Endothelial cell (in vitro differentiated cells): Measurements from ENCODE around the gene CRYGN. TPM values are rescaled to one million over a fixed set of nuclear protein-coding genes. Genes with fewer than 3 reads are reported as not detected.

ENCODE experiments used
- DNase-seq: peaks from one replicate; pipeline ENCODE4 v3.0.0; 2021; ENCODE audit warnings: low spot score
- H3K27ac Mint-ChIP-seq: one replicate; pipeline ENCODE4 v1.8.0; 2021; ENCODE audit warnings: mixed read lengths, inconsistent platforms; ENCODE audit not compliant: unreplicated experiment
- H3K27me3 Mint-ChIP-seq: one replicate; pipeline ENCODE4 v1.8.0; 2021; ENCODE audit warnings: mild to moderate bottlenecking, moderate library complexity, mixed read lengths, inconsistent platforms; ENCODE audit not compliant: unreplicated experiment
- H3K36me3 Mint-ChIP-seq: one replicate; pipeline ENCODE4 v1.8.0; 2021; ENCODE audit warnings: mild to moderate bottlenecking, low read depth, mixed read lengths, inconsistent platforms; ENCODE audit not compliant: unreplicated experiment
- H3K4me1 Mint-ChIP-seq: one replicate; pipeline ENCODE4 v1.8.0; 2021; ENCODE audit warnings: mild to moderate bottlenecking, mixed read lengths, inconsistent platforms; ENCODE audit not compliant: unreplicated experiment
- H3K4me3 Mint-ChIP-seq: one replicate; pipeline ENCODE4 v1.8.0; 2021; ENCODE audit warnings: mild to moderate bottlenecking, mixed read lengths, inconsistent platforms; ENCODE audit not compliant: unreplicated experiment
- H3K9me3 Mint-ChIP-seq: one replicate; pipeline ENCODE4 v1.8.0; 2021; ENCODE audit warnings: mixed read lengths, inconsistent platforms; ENCODE audit not compliant: unreplicated experiment
- CTCF ChIP-seq: fragments of 200-600 bp; sonication (generic); IDR thresholded peaks from one replicate; pipeline ENCODE4 v1.5.0; 2021; ENCODE audit warnings: antibody characterized with exemption; ENCODE audit not compliant: unreplicated experiment
- total RNA-seq: library from RNA; stranded (reverse); fragmentation: NEBNext Ultra II Directional; extraction: Animal tissue kit (Norgen Biotek cat#: 25700); gene quantifications from one replicate; pipeline ENCODE4 v1.2.1, GENCODE V29; 2021; ENCODE audit not compliant: unreplicated experiment

Gene CRYGN
- total RNA-seq, 1 donor from 2014 or later, result not detected

DNA sequence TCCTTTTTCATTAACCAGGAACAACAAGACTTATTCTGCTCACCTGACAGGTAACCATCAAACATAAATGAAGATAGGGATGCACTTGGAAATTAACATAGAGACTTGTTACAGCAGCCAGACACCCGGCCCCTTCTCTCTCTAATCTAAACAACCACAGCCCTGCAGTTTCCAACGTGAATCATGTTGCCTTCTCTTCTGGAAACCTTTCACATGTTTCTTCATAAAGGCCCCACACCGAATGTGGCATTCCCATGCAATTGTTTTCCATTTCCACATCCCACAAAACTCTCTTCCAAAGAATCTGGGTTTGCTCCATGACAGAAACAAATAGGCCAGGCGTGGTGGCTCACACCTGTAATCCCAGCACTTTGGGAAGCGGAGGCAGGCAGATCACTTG is 15.1 kb downstream of the CRYGN start:
- H3K36me3 Mint-ChIP-seq, result peaks cover 13% of the 10 kb centered on the region
- peaks cover 13% of the 10 kb centered on the region for H3K9me3 Mint-ChIP-seq
- peaks cover 5% of the 10 kb centered on the region for H3K4me1 Mint-ChIP-seq
- H3K4me3 Mint-ChIP-seq, result no peak overlapping the region
- H3K27ac Mint-ChIP-seq, result no peak overlapping the region
- H3K27me3 Mint-ChIP-seq, result peaks cover 8% of the 10 kb centered on the region
- no peak for DNase-seq
- TF ChIP-seq CTCF, result no peak

- Mint-ChIP-seq H3K36me3 (peaks cover 13% of the 10 kb centered on the region), H3K27me3 (peaks cover 8% of the 10 kb centered on the region), H3K9me3 (peaks cover 13% of the 10 kb centered on the region), H3K4me1 (peaks cover 2% of the 10 kb centered on the region), H3K27ac (no peak overlapping the region), H3K4me3 (no peak overlapping the region)
- DNase-seq, result no peak
- no peak for TF ChIP-seq CTCF
Measured at GRCh38 chr7:151423936-151424335, 16.0 kb downstream of the CRYGN start.

DNA sequence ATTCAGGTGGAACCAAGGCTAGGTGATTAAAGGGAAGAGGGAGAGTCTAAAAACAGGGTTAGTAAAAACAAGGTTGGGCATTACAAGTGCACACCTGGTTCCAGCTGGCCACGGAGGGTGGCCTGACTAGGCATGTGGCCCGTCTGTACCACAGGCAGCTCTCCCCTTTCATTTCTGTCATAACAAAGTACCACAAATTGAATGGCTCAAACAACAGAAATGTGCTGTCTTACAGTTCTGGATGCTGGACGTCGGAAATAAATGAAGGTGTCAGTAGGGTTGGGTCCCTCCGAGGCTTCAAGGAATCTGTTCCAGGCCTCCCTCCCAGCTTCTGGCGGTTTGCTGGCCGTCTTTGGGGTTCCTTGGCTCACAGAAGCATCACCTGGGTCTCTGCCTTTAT is 16.7 kb downstream of the CRYGN start:
- Mint-ChIP-seq H3K4me1 (peaks cover 1% of the 10 kb centered on the region), H3K4me3 (no peak overlapping the region), H3K27ac (no peak overlapping the region), H3K27me3 (peaks cover 8% of the 10 kb centered on the region), H3K9me3 (peaks cover 13% of the 10 kb centered on the region), H3K36me3 (peaks cover 13% of the 10 kb centered on the region)
- no peak for TF ChIP-seq CTCF
- DNase-seq, result no peak

GRCh38 chr7:151422212-151422611 is 17.7 kb downstream of the CRYGN start:
- Mint-ChIP-seq H3K9me3 (peaks cover 13% of the 10 kb centered on the region), H3K27me3 (peaks cover 2% of the 10 kb centered on the region), H3K4me3 (peak overlapping the region; percentile 52), H3K27ac (no peak overlapping the region), H3K4me1 (no peaks in the 10 kb centered on the region), H3K36me3 (peaks cover 13% of the 10 kb centered on the region)
- TF ChIP-seq CTCF, result no peak
- no peak for DNase-seq

GRCh38 chr7:151420144-151420543 is 19.8 kb downstream of the CRYGN start:
- Mint-ChIP-seq H3K9me3 (peaks cover 13% of the 10 kb centered on the region), H3K4me3 (no peak overlapping the region), H3K4me1 (no peaks in the 10 kb centered on the region), H3K27me3 (peaks cover 2% of the 10 kb centered on the region), H3K27ac (no peak overlapping the region), H3K36me3 (peaks cover 13% of the 10 kb centered on the region)
- TF ChIP-seq CTCF, result no peak
- no peak for DNase-seq
